ENCODE measurements around the gene DDIT4. TPM values are rescaled to one million over a fixed set of nuclear protein-coding genes. Genes with fewer than 3 reads are reported as not detected.

Gene DDIT4
- total RNA-seq, 1 experiment from 2014 or later, result 68.9 TPM

GRCh38 chr10:72274213-72274729 is 547 bp downstream of the DDIT4 start:
- peaks cover 32% of the 10 kb centered on the region for H3K4me1 ChIP-seq (ENCODE audit: insufficient read depth, low read length)
- no peak for TF ChIP-seq EZH2phosphoT487 (IDR thresholded peaks at IDR 0.05; ENCODE audit: borderline replicate concordance, low read length)
- no peak for TF ChIP-seq EZH2 (IDR thresholded peaks at IDR 0.05; ENCODE audit: low read length, unreplicated experiment)
- TF ChIP-seq CTCF (conservative IDR thresholded peaks at IDR 0.05; ENCODE audit: low read depth, low read length), result no peak
- peak overlapping the region; percentile 97 for H3K4me2 ChIP-seq (ENCODE audit: low read length)
- H3F3A ChIP-seq (ENCODE audit: low read length, unreplicated experiment), result no peaks in the 10 kb centered on the region
- H3K4me3 ChIP-seq (ENCODE audit: low read length), result peak overlapping the region; percentile 75
- H4K20me1 ChIP-seq (ENCODE audit: low read length), result peaks cover 17% of the 10 kb centered on the region
- TSS peak; percentile 77 for BruUV-seq (replicated peaks)
- no peaks in the 10 kb centered on the region for H3K27me3 ChIP-seq (ENCODE audit: low read length)
- H3K27ac ChIP-seq (ENCODE audit: low read length), result peak overlapping the region; percentile 29
- CTCF ChIA-PET, result no interaction called here
- POLR2A ChIA-PET (ENCODE audit: unreplicated experiment), result no interaction called here
- no peak; the same call in 1 of the 2 replicates for ATAC-seq
- DNase-seq, result no peak
- H3K79me2 ChIP-seq (ENCODE audit: low read length), result peaks cover 20% of the 10 kb centered on the region
- peaks cover 6% of the 10 kb centered on the region; the same call in 1 of the 2 replicates for H3K36me3 ChIP-seq (ENCODE audit: low read depth, low read length)
- H2AFZ ChIP-seq (ENCODE audit: low read length), result peak overlapping the region; percentile 7; the same call in 1 of the 2 replicates
- H3K9ac ChIP-seq (ENCODE audit: low read length), result peak overlapping the region; percentile 84
- H3K9me3 ChIP-seq (ENCODE audit: low read length), result no peaks in the 10 kb centered on the region
- H3K9me2 ChIP-seq (replicated peaks; ENCODE audit: low read length), result no peaks in the 10 kb centered on the region
- intact Hi-C loops (cut with micrococcal nuclease), result loop anchor here (1.0 kb wide), 1 partner anchor 41 kb away; no protein-coding TSS in a partner anchor

- Histone ChIP-seq H3K4me1 (ENCODE audit: insufficient read depth, low read length) (peaks cover 32% of the 10 kb centered on the region), H3K4me2 (ENCODE audit: low read length) (peak overlapping the region; percentile 97), H2AFZ (ENCODE audit: low read length) (0 out of 2 replicates have a peak overlapping the region, but pooled peaks have one; percentile 7), H3K36me3 (ENCODE audit: low read depth, low read length) (peaks cover 6% of the 10 kb centered on the region; the same call in 1 of the 2 replicates), H3F3A (ENCODE audit: low read length, unreplicated experiment) (no peaks in the 10 kb centered on the region), H4K20me1 (ENCODE audit: low read length) (peaks cover 17% of the 10 kb centered on the region), H3K27me3 (ENCODE audit: low read length) (no peaks in the 10 kb centered on the region), H3K9me2 (replicated peaks; ENCODE audit: low read length) (no peaks in the 10 kb centered on the region), H3K9me3 (ENCODE audit: low read length) (no peaks in the 10 kb centered on the region), H3K79me2 (ENCODE audit: low read length) (peaks cover 20% of the 10 kb centered on the region), H3K4me3 (ENCODE audit: low read length) (peak overlapping the region; percentile 75), H3K27ac (ENCODE audit: low read length) (peak overlapping the region; percentile 29), H3K9ac (ENCODE audit: low read length) (peak overlapping the region; percentile 84)
- intact Hi-C loops (cut with micrococcal nuclease), result loop anchor here (1.0 kb wide), 1 partner anchor 40 kb away; no protein-coding TSS in a partner anchor
- BruUV-seq (replicated peaks), result no TSS peak
- ChIA-PET POLR2A (ENCODE audit: unreplicated experiment) (interaction anchor here (0.6 kb wide), 1 partner anchor 53 kb away, joined by 3 read pairs; no protein-coding TSS in a partner anchor), CTCF (no interaction called here)
- TF ChIP-seq EZH2 (IDR thresholded peaks at IDR 0.05; ENCODE audit: low read length, unreplicated experiment) (no peak), CTCF (conservative IDR thresholded peaks at IDR 0.05; ENCODE audit: low read depth, low read length) (peak; percentile 65), EZH2phosphoT487 (IDR thresholded peaks at IDR 0.05; ENCODE audit: borderline replicate concordance, low read length) (no peak)
- no peak for ATAC-seq
- peak; percentile 41 for DNase-seq
Observed at GRCh38 chr10:72274730-72275350, 1.1 kb downstream of the DDIT4 start.

Data from PC-3 (cell line).